Activated CD8-positive, alpha-beta memory T cell treated with anti-CD3 and anti-CD28 coated beads for 36 hours (primary cell): ENCODE results near the gene MIPOL1. TPM values are rescaled to one million over a fixed set of nuclear protein-coding genes. Genes with fewer than 3 reads are reported as not detected.
"Not testable (repeated sequence)": the region's sequence is repeated elsewhere in the genome, so short reads cannot be mapped to it uniquely, and the experiment has no call there.

ENCODE experiments used
- CTCF ChIA-PET: fragments of 350-600 bp; sonication (Branson Sonifier 250); formaldehyde crosslinking; loops from one replicate; lab custom pipeline; 2021; ENCODE audit warnings: antibody characterized with exemption; lab: Charles Lee
- POLR2A ChIA-PET: fragments of 350-600 bp; sonication (Branson Sonifier 250); formaldehyde crosslinking; loops from one replicate; lab custom pipeline; 2021; ENCODE audit warnings: antibody characterized with exemption; lab: Charles Lee
- total RNA-seq, 2 experiments: library from RNA; stranded (reverse); gene quantifications; one replicate each; pipeline ENCODE4 v1.2.3, GENCODE V29; 2021

The MIPOL1 gene, protein sequence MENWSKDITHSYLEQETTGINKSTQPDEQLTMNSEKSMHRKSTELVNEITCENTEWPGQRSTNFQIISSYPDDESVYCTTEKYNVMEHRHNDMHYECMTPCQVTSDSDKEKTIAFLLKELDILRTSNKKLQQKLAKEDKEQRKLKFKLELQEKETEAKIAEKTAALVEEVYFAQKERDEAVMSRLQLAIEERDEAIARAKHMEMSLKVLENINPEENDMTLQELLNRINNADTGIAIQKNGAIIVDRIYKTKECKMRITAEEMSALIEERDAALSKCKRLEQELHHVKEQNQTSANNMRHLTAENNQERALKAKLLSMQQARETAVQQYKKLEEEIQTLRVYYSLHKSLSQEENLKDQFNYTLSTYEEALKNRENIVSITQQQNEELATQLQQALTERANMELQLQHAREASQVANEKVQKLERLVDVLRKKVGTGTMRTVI
- total RNA-seq: not detected

DNA sequence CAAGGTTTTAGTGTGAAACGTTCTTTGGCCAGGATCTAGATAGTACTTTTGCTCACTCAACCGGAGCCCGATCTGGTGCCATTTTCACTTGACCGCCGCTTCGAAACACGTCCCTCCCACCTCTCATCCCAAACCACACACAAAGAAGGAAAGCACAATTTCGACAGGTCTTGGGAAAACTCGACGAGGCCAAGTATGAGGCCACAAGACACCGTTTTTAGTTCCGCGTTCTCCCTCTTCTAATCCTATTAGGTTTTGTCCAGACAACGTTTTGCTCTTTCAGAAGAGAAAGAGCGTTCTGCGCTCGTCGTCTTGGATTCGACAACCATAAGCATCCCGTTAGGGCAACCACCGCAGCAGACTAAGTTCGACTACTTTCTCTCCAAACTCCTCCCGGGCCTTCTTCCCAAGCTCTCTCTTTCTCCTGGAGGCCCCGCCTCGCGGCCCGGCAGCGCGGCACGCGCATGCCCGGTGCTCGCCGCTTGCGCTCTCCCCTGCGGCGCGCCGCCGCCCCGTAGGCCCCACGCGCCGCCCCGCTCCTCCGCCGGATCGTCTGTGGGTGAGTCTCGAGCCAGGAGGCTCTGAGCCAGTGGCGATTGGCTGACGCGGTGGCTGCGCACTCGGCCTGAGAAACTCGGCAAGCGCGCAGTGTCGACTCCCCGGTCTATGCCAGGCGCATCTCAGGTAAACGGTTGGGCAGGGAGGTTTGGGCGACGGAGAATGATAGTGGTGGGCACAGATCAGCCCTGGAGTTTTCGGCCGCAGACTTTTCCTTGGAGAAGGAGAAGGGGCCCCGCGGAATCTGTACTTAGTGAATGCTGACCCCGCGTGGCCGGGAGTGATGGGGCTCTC is at the start of gene MIPOL1:
MIPOL1 (plus strand) TSS at position 517 of the 852 bp plus-strand sequence. CDS start 49,952 bp downstream, outside the sequence.
- CTCF ChIA-PET: no interaction called here
- POLR2A ChIA-PET: no interaction called here

DNA sequence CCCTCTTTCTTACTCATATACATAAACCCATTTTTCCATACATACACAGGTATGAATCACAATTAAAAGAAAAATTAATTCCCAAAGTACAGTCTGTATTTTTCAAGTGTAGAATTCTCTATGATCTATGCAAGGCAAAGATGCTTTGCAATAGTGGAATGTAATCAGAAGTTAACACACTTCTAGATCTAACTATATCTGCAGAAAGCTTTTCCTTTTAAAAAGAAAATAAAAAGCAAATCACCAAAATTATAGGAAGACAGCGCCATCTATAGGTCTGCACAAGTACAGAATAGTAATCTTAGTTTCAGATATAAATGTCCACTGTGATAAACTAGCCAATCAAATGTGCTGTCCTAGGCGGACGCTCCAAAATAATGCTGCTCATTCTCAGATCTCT is 47.3 kb upstream of the MIPOL1 start:
- ChIA-PET POLR2A (no interaction called here), CTCF (interaction anchor here (1.4 kb wide), 1 partner anchor 38 kb away, joined by 3 read pairs; no protein-coding TSS in a partner anchor)

- ChIA-PET CTCF (interaction anchor here (1.4 kb wide), 1 partner anchor 12 kb away, joined by 3 read pairs; no protein-coding TSS in a partner anchor), POLR2A (no interaction called here)
Measured at GRCh38 chr14:37153005-37153404, 44.7 kb upstream of the MIPOL1 start.

DNA sequence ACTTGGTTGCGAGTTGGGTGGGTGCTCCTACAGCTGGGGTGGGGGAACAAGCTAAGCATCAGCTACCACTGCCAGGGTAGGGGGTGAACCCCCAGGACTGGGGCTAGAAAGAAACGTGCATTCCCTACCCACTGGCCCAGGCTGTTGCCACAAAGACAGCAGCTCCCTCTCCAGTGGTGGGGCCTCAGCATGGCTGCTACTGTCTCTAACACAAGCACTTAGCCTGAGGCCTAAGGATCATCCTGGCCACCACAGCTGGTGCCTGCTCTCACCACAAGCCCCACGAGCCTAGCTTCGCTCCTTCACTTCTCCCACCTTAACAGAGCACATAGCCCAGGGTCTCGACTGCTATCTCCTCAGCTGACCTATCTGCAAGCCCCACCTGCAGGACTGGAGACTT is 44.3 kb upstream of the MIPOL1 start:
- ChIA-PET CTCF (interaction anchor here (1.4 kb wide), 1 partner anchor 13 kb away, joined by 3 read pairs; no protein-coding TSS in a partner anchor), POLR2A (no interaction called here)

- CTCF ChIA-PET: no interaction called here
- POLR2A ChIA-PET: no interaction called here
Measured at GRCh38 chr14:37157987-37158386, 39.8 kb upstream of the MIPOL1 start.

- POLR2A ChIA-PET: not testable (repeated sequence)
Measured at GRCh38 chr14:37162307-37162706, 35.4 kb upstream of the MIPOL1 start.

DNA sequence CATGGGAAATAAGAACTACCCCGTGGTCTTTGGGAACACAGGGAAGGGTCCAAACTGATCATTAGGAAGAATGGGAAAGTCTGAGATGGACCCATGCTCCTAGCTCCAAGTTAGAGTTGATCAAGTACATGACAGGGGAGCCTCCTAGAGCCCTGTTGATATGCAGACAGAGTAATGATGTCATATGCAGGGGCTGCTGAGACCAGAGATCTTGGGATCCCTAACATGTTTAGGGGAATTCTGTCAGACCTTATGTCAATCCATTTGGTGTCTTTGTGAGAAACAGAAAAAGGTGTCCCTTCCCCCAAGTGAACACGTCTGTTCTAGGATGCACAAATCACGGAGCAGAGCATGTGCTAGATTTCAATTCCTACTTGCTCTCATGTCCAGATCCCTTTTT is 31.9 kb upstream of the MIPOL1 start:
- POLR2A ChIA-PET: no interaction called here
- CTCF ChIA-PET: no interaction called here

More at GRCh38 chr14:37162307-37162706, 35.4 kb upstream of the MIPOL1 start:
- CTCF ChIA-PET: not testable (repeated sequence)

- CTCF ChIA-PET: no interaction called here
- POLR2A ChIA-PET: no interaction called here
Measured at GRCh38 chr14:37167151-37168047, 30.3 kb upstream of the MIPOL1 start.

DNA sequence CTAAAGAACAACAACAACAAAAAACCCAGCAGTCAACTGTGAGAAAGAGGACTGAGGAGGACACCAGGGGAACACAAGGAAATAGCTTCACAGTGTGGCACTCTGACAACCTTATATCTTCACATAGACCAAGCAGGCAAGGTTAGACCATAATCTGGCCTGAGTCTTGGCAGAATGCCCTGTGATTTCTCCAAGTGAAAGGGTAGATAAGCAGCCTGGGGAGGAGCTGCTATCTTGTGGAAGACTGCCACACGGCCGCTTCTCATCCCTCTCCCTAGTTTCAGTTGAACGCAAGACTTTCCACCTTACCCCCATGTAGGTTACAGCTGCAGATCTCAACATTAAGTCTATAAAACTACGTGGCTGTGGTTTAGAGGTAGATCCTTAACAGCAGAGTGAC is 29.0 kb upstream of the MIPOL1 start:
- ChIA-PET CTCF (no interaction called here), POLR2A (no interaction called here)

DNA sequence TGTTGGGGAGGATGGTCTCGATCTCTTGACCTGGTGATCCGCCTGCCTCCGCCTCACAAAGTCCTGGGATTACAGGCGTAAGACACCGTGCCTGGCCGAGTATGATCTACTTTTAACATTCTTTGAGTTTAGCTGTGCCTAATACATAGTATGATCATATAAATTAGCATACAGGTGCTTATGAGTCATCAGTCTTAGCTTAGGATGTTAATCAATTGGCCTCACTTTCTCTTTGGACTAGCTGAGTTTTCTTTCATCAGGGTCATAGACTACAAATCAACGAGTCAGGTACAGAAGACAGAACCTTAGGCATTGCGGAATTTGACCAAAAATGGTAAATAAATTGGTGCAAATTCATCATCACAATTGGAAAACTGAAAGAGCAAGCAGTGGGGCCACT is 27.5 kb upstream of the MIPOL1 start:
- POLR2A ChIA-PET: no interaction called here

DNA sequence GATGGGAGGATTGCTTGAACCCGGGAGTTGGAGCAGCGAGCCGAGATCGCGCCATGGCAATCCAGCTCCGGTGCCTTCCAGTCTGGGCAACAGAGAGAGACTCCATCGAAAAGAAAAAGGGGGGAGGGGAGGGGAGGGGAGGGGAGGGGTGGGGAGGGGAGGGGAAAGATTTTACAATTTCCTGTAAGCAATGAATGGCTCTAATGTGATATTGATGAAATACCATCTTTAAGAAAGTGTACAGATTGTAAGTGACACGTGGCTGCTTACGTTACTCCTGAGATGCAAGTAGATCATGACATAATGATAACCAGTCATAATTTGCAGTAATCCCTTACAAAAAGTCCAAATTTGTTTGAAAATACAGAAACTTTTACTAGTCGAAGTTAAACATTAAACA is 26.7 kb upstream of the MIPOL1 start:
- POLR2A ChIA-PET: no interaction called here
- CTCF ChIA-PET: no interaction called here

More for the DNA sequence above, 27.5 kb upstream of the MIPOL1 start:
- CTCF ChIA-PET: no interaction called here

DNA sequence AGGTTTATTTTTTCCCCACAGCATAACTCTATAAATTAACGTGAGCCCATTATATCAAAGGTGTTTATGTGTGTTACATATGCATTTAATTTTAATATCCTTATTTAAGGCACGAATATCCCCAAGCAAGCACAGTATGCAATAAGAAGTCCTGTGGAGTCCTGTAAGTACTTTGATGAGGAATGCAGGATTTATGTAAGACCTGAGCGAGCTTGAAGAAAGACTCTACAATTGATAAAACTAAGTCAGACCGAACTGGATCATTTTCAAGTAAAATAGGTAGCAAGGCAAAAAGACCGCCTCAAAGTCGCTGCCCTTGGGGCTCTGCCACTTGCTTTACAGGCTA is 26.1 kb upstream of the MIPOL1 start:
- POLR2A ChIA-PET: no interaction called here
- CTCF ChIA-PET: no interaction called here

DNA sequence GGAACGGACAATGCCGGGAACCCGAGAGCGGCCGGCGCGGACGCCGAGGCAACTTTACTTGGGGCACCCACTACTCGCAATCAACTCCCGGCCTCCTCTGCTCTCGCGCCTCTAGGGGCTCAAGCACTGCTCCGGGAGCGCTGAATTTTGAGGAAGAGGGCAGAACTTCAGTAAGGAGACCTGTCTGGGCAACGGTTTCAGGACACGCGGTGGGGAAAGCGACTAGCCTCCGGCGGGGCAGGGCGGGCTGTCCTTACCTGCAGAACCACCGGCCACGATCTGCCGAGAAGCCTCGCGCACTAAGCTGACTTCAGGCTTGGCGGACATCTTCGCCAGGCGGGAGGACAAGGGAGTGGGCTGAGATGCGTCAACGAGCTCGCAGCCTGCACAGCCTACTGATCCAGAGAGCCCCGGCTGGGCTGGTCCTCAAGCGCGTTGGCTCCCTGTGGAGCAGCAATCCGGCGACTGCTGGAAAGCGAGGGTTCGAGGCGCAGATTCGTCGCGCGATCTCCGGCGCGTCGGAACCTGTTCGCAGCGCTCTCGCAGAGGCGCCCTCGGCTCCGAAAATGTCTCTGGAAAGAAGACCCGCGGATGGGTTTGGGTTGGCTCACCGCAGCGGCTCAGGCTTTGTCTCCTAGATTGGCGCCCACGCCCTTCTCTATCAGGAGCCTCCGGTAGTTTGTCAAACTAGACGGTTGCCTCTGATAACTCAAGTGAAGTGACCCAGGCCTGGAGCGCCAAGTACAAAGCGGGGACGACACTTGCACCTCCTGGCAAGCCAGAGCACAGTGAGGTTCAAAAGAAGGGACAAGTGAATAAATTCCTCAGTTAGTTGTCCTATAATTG is 25.5 kb upstream of the MIPOL1 start, which contains the start of gene SLC25A21:
SLC25A21 (minus strand) TSS at position 583 of the 846 bp plus-strand sequence.
- CTCF ChIA-PET: no interaction called here
- POLR2A ChIA-PET: no interaction called here

GRCh38 chr14:37172936-37173614 is 24.7 kb upstream of the MIPOL1 start:
- POLR2A ChIA-PET: no interaction called here

DNA sequence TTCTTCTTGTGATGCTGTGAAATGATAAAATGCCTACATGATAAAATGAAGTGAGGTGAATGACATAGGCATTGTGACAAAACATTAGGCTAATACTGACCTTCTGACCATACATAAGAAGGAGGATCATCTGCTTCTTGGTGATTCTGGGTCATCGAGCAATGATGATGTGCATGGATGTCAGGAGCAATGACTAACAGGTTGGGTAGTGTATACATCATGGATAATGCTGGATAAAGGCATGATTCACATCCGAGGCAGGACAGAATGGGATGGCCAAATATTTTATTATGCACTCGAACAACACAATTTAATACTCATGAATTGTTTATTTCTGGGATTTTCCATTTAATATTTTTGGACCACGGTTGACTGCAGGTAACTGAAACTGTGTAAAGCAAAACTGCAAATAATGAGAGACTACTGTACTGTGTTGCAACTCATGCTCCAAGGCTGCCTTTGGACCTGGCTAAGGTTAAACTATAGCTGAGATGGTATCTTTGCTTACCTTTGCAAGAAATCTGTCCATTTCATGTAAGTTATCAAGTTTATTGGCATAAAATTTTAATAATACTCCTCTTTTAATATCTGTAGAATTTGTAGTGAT is 17.7 kb upstream of the MIPOL1 start:
- POLR2A ChIA-PET: no interaction called here
- CTCF ChIA-PET: no interaction called here

More at GRCh38 chr14:37172936-37173614, 24.7 kb upstream of the MIPOL1 start:
- CTCF ChIA-PET: no interaction called here

DNA sequence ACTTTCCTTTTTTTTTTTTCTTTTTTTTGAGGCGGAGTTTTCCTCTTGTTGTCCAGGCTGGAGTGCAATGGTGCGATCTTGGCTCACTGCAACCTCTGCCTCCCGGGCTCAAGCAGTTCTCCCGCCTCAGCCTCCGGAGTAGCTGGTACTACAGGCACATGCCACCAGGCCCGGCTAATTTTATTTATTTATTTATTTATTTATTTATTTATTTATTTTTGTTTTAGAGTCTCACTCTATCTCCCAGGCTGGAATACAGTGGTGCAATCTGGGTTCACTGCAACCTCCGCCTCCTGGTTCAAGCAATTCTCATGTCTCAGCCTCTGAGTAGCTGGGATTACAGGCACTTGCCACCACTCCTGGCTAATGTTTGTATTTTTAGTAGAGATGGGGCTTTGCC is 16.9 kb upstream of the MIPOL1 start:
- CTCF ChIA-PET, POLR2A ChIA-PET: not testable (repeated sequence)

DNA sequence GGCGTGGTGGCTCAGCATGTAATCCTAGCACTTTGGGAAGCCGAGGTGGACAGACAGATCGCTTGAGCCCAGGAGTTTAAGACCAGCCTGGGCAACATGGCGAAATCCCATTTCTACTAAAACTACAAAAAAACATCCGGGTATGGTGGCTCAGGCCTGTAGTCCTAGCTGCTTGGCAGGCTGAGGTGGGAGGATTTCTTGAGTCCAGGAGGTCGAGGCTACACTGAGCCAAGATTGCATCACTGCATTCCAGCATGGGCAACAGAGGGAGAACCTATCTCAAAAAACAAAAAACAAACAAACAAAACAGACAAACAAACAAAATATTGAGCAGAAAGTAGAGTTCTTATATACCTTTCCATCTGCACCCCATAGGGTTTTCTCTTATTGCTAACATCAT is 16.3 kb upstream of the MIPOL1 start:
- CTCF ChIA-PET: no interaction called here
- POLR2A ChIA-PET: no interaction called here
